GM23248 (cell line): ENCODE data around the gene ROCK2.

ENCODE experiments used
- EZH2 ChIP-seq: fragments of 200-600 bp; sonication (generic); IDR thresholded peaks from 2 replicates; pipeline ENCODE4 v1.6.1; 2018; ENCODE audit warnings: antibody characterized with exemption, mild to moderate bottlenecking; ENCODE audit not compliant: insufficient read depth, poor library complexity, severe bottlenecking
- EZH2phosphoT487 ChIP-seq: fragments of 200-600 bp; sonication (generic); IDR thresholded peaks from 2 replicates; pipeline ENCODE4 v1.6.1; 2018; ENCODE audit warnings: antibody characterized with exemption, moderate library complexity, mild to moderate bottlenecking, low read depth; ENCODE audit not compliant: insufficient read depth

DNA sequence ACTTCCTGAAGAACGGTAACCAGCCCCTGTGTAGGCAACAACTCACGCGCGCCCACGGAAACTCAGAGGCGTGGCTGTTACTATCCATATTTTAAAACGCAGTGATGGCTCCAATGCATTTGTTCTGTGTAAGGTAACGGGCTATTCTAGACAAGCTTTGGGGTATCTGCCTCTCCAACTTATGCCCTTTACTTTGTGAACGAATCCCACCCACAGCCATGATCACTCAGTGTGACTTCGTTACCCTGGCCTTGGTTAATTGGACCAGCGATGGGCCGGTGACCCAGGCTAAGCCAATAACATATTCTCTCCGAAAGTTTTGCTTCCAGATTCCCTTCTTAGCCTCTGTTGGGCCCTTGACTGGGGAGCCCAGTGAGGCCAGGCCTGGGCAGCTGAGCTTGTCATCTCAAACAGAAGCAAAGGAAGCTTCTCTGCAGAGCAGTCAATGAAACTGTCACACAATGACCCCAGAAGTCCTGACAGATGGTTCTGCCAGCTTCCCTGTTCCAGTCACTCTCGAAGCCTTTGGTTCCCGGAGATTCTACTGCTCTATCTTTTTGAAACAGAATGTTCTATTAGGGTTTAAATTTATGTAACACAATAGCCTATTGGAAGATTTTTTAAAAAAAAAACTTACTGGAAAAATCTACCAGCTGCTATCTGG, 30.7 kb upstream of the ROCK2 start:
- no peak for TF ChIP-seq EZH2phosphoT487
- no peak for TF ChIP-seq EZH2
